SK-N-MC (cell line): ENCODE measurements around the gene TMEM175.
A peak's percentile ranks its signal among the peaks of the same experiment; 100 is the strongest.

Experiments
- DNase-seq: peaks from one replicate; pipeline ENCODE4 v3.0.0-alpha.2; 2011; ENCODE audit warnings: low read depth, low spot score
- H3K27ac ChIP-seq: fragments of 200-600 bp; sonication (generic); 2 replicates; pipeline ENCODE4 v1.5.1; 2016; ENCODE audit warnings: mixed run types
- H3K36me3 ChIP-seq: fragments of 200-600 bp; sonication (generic); 2 replicates; pipeline ENCODE4 v1.6.1; 2017; ENCODE audit warnings: antibody characterized with exemption, low read length, mixed read lengths; ENCODE audit not compliant: insufficient read depth
- H3K4me3 ChIP-seq: fragments of 200-600 bp; sonication (generic); 2 replicates; pipeline ENCODE4 v1.5.1; 2016
- H3K9ac ChIP-seq: fragments of 200-600 bp; sonication (generic); 2 replicates; pipeline ENCODE4 v1.8.0; 2017; ENCODE audit warnings: mixed run types, mixed read lengths; ENCODE audit not compliant: insufficient read length
- H3K9me3 ChIP-seq: fragments of 200-600 bp; sonication (generic); 2 replicates; pipeline ENCODE4 v1.6.1; 2017; ENCODE audit warnings: low read depth, mild to moderate bottlenecking, antibody characterized with exemption, low read length, moderate library complexity, mixed read lengths
- EZH2 ChIP-seq: fragments of 200-600 bp; sonication (generic); IDR thresholded peaks from one replicate; pipeline ENCODE4 v1.6.1; 2017; ENCODE audit warnings: antibody characterized with exemption
- FOXP2 ChIP-seq: optimal IDR thresholded peaks from 2 replicates; pipeline ENCODE3; 2011; ENCODE audit warnings: mild to moderate bottlenecking, moderate library complexity; ENCODE audit not compliant: insufficient read depth; ENCODE audit errors: extremely low read length, control extremely low read depth
- POLR2AphosphoS5 ChIP-seq: IDR thresholded peaks from 2 replicates; pipeline ENCODE4 v1.6.1; 2012; ENCODE audit warnings: mild to moderate bottlenecking, low read depth, low read length, borderline replicate concordance

The TMEM175 gene

DNA sequence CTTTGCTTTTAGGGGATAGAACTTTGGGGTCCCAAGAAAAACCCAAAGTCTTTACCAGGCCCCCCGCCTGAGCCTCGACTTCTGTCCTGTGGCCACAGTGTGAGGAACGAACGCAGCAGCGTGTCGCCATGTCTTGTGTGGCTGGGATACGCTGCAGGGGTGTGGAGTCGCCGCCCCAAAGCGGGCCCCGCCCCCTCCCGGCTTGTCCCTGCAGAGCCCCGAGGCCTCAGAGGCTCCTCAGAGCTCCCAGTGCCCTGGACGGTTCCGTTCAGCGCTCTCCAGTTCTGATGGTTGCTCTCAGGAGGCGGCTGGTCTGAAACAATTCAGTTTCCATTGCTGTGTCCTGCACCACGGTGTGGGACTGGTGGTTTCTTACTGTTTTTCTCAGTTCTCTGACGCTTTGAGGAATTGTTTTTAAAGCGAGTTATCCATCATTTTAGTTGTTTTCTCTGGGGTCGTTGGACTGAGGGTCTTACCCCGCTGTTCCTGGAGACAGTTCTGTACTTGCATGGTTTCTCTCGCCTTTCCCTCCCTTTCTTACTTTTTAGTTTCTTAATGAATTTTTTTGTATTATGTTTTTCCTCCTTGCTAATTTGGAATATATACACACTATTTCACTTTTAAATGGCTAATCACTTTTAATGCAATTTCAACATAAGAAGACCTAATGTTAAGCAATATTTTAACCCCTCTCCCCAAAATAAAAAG lies 53.0 kb downstream of the TMEM175 start:
- H3K27ac ChIP-seq: no peak overlapping the region
- H3K4me3 ChIP-seq: no peak overlapping the region
- TF ChIP-seq FOXP2: no peak
- TF ChIP-seq POLR2AphosphoS5: no peak
- TF ChIP-seq EZH2: no peak
- H3K9ac ChIP-seq: no peak overlapping the region
- DNase-seq: no peak
- H3K36me3 ChIP-seq: no peaks in the 10 kb centered on the region
- H3K9me3 ChIP-seq: no peaks in the 10 kb centered on the region

DNA sequence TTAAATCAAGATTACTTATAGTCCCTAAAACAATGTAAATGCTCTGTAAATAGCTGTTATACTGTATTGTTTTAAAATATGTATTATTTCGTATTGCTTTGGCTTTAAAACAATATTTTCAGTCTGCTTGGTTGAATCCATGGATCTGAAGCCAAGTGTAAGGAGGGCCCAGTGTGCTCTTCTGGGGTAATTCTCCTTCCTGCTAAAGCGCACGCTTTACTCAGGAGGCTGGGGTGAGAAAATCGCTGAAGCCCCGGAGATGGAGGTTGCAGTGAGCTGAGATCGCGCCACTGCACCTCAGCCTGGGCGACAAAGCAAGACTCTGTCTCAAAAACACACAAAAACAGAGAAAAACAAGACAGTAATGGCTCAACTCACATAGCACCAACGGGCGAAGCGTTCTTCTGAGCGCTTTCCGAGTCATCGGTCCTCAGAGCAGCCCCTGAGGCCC lies 54.2 kb downstream of the TMEM175 start:
- peak overlapping the region; percentile 76 for H3K4me3 ChIP-seq
- DNase-seq: no peak
- H3K36me3 ChIP-seq: no peaks in the 10 kb centered on the region
- TF ChIP-seq EZH2: no peak
- TF ChIP-seq POLR2AphosphoS5: peak; percentile 72
- no peak overlapping the region for H3K27ac ChIP-seq
- H3K9ac ChIP-seq: peak overlapping the region; percentile 71
- H3K9me3 ChIP-seq: no peaks in the 10 kb centered on the region

DNA sequence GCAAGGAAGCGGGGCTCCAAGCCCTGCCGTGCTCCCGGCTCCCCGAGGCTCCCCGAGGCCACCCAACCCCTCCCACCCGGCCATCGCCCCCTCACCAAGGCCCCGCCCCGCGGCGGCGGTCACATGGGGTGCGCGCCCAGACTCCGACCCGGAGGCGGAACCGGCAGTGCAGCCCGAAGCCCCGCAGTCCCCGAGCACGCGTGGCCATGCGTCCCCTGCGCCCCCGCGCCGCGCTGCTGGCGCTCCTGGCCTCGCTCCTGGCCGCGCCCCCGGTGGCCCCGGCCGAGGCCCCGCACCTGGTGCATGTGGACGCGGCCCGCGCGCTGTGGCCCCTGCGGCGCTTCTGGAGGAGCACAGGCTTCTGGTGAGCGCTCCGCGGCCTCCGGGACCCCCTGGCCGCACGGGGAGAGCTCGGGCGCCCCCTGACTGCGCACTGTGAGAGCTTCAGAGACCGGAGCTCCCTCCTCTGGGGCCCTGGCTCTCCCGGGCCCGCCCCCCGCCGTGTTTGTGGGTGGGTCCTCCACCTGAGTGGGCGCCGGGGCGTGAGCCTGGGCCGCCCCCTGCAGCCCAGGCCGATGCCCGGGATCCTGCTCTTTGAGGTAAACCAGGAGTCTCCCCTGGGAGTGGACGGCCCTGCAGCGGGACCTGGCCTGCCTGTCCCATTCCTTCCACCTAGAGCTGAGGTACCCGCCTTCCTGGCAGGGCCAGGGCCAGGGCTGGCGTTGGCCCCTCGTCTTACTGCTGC lies 54.8 kb downstream of the TMEM175 start, which contains the start of gene IDUA:
IDUA (plus strand) TSS at position 166 of the 745 bp plus-strand sequence; CDS start at position 207, 41 bp downstream.
- no peak for DNase-seq
- H3K9ac ChIP-seq: peak within 1 kb of the TSS; percentile 71

DNA sequence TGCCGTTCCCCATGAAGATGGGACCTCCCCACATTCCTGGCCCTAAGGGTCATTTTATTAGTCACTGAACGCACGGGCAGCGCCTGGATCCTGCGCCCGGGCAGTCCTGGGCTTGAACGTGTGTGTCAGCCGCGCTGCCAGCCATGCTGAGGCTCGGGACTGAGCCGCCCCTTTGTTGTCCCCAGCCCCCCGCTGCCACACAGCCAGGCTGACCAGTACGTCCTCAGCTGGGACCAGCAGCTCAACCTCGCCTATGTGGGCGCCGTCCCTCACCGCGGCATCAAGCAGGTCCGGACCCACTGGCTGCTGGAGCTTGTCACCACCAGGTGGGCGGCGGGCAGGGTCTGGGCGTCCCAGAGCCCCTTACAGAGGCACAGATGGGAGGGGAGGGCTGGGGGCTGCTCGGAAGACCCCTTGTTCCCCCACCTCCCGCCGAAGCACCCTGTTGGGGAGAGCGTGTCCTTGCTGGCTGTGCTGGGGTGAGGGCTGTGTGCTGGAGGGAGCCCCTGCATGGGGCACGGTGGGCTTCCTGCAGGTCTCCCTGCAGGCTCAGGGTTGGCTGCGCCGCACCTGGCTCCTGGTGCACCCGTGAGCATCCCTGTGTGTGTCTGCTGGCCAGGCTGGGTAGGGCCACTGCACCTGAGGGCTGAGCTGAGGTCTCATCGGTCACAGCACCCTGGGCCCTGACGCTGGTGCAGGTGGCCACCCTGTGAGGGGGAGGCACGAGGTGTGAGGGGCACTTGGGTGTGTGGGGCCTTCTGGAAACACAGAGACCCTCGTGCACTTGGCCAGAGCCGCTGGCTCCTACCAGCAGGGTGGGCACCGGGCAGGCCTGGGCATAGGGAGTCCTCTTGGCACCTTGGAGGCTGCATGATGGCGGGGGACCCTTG lies 55.6 kb downstream of the TMEM175 start:
- Histone ChIP-seq H3K27ac (no peak overlapping the region), H3K4me3 (peak overlapping the region; percentile 76), H3K36me3 (no peaks in the 10 kb centered on the region), H3K9ac (no peak overlapping the region), H3K9me3 (no peaks in the 10 kb centered on the region)
- no peak for TF ChIP-seq POLR2AphosphoS5
- no peak for TF ChIP-seq EZH2
- no peak for TF ChIP-seq FOXP2
- DNase-seq: no peak

More for the DNA sequence above, 54.8 kb downstream of the TMEM175 start, which contains the start of gene IDUA:
- no peak within 1 kb of the TSS for H3K27ac ChIP-seq
- H3K9me3 ChIP-seq: no peaks in the 10 kb centered on the region
- TF ChIP-seq FOXP2: no peak
- TF ChIP-seq POLR2AphosphoS5: no peak
- TF ChIP-seq EZH2: no peak
- peak within 1 kb of the TSS; percentile 76 for H3K4me3 ChIP-seq
- H3K36me3 ChIP-seq: no peaks in the 10 kb centered on the region

DNA sequence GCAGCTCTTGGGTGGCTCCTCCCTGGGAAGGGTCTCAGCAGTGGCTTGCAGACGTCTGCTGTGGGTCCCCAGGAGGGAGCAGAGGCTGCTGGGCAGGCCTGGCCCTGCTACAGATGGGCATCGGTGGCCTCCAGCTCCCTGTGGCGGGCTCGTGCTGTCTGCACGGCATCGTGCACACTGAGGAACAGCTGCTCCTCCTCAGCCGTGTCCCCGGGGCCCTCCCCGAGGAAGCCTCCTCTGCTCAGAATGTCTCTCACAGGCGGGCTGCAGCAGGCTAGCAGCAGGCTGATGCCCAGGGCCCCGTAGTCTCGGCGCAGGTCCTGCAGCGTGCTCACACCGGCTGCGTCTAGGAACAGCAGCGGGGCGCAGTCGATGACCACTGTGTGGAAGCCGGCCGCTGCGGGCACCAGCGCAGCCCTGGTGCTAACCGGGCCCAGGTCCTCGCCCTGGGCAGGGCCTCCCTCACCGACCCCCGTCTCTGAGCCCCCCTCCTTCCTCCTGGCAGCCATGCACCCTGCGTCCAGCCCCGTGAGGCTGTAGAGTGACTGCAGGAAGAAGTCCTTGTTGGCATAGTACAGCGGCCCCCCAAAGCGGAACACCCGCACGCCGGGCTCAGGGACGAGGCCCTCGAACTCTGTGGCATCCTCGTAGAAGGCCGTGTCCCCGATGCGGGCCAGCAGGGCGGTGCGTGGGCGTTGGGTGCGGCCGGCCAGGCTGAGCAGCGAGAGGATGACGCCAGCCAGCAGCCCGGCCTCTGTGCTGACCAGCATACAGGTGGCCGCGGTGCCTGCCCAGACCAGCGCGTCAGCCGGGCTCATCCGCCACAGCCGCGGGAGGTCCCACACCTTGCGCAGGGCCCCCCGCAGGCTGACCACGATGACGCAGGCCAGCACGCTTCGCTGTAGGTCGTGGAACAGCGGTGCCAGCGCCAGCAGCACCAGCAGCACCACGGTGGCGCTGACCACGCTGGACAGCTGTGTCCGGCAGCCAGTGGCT lies 56.8 kb downstream of the TMEM175 start:
- Histone ChIP-seq H3K4me3 (no peak overlapping the region), H3K9me3 (no peaks in the 10 kb centered on the region), H3K9ac (no peak overlapping the region), H3K36me3 (no peaks in the 10 kb centered on the region), H3K27ac (no peak overlapping the region)
- TF ChIP-seq FOXP2 (no peak), POLR2AphosphoS5 (no peak), EZH2 (no peak)
- DNase-seq: no peak

DNA sequence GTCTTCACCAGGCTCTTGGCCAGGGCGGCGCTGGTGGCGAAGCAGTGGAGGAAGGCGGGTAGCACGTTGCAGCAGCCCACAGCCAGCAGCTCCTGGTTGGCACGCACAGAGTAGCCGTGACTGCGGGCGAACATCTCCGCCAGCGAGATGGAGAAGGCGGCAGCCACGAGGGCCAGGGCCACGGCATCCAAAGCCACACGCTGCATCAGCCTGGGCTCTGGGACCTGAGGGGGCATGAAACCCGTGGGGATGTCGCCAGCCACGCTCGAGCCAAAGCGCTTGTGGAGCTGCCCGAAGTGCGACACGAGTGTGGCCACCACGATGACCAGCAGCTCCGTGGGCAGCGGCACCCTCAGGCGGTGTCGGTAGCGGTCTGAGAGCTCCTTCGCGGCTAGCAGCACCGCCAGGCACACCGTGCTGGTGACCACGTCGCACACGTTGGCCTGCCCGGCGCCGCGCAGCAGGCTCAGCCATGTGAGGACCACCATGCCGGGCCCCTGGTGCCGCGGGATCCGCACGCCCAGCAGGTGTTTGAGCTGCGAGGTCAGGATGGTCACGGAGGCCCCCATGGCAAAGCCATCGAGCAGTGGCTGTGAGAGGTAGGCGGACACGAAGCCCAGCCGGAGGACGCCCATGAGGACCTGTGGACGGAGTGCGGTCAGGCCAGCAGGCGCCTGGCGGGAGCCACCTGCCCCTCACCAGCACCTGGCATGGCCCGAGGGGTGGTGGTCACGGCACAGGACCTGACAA lies 57.6 kb downstream of the TMEM175 start:
- no peak overlapping the region for H3K9ac ChIP-seq

DNA sequence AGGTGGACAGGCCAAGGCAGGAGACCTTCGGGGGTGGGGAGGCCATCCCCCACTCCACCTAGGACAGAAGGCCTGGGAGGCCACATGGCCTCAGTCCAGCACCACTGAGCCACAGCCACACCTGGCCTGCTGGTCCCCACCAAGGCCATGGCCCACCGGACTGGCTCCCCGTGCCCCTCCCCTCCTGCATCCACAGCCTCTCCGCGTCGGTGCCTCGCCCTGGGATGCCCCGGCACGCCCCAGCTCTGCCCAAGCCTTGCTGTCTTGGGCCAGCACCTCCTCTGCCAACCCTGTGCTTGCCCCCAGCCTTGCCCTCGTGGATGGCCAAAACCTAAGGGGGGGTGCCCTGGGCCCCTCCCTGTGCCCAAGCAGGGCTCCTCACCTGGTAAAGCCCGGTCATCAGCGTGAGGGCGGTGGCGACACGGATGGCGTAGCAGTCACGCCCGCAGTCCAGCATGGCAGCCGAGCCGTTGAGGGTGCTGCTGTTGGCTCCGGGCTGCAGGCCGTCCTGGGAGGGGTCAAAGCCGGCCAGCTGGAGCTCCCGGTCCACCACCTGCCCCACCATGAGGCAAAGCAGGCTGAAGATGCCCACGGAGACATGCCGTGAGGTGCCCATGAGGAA lies 58.6 kb downstream of the TMEM175 start:
- Histone ChIP-seq H3K36me3 (no peaks in the 10 kb centered on the region), H3K4me3 (no peak overlapping the region), H3K27ac (no peak overlapping the region), H3K9ac (no peak overlapping the region), H3K9me3 (no peaks in the 10 kb centered on the region)
- DNase-seq: no peak
- TF ChIP-seq POLR2AphosphoS5 (no peak), FOXP2 (no peak), EZH2 (no peak)

More for the DNA sequence above, 57.6 kb downstream of the TMEM175 start:
- Histone ChIP-seq H3K27ac (no peak overlapping the region), H3K36me3 (no peaks in the 10 kb centered on the region), H3K4me3 (no peak overlapping the region), H3K9me3 (no peaks in the 10 kb centered on the region)
- no peak for TF ChIP-seq POLR2AphosphoS5
- no peak for TF ChIP-seq EZH2
- TF ChIP-seq FOXP2: no peak
- no peak for DNase-seq
